GM18508 (cell line): ENCODE measurements around the gene CCR7.
"Not testable (repeated sequence)": the region's sequence is repeated elsewhere in the genome, so short reads cannot be mapped to it uniquely, and the experiment has no call there.

ENCODE experiments used
- ATAC-seq: cut with Tn5 transposase; IDR thresholded peaks from one replicate; pipeline ENCODE4 v1.9.1; 2021; ENCODE audit warnings: moderate number of reproducible peaks; ENCODE audit not compliant: insufficient read depth, unreplicated experiment

Gene CCR7

GRCh38 chr17:40597556-40598300 is 32.5 kb upstream of the CCR7 start:
- ATAC-seq: no peak

- no peak for ATAC-seq
These were observed 31.9 kb upstream of the CCR7 start for GRCh38 chr17:40597156-40597555.

GRCh38 chr17:40596261-40596919 is 31.1 kb upstream of the CCR7 start:
- ATAC-seq: no peak

GRCh38 chr17:40590742-40591141 is 25.5 kb upstream of the CCR7 start:
- ATAC-seq: no peak

- ATAC-seq: no peak
These were observed 23.3 kb upstream of the CCR7 start for GRCh38 chr17:40588552-40588951.

GRCh38 chr17:40586264-40586663 is 21.0 kb upstream of the CCR7 start:
- not testable (repeated sequence) for ATAC-seq

GRCh38 chr17:40584950-40585349 is 19.7 kb upstream of the CCR7 start:
- ATAC-seq: not testable (repeated sequence)

- ATAC-seq: peak; percentile 69
These were observed 17.1 kb upstream of the CCR7 start for GRCh38 chr17:40582328-40582901.

- ATAC-seq: no peak
These were observed 14.9 kb upstream of the CCR7 start for GRCh38 chr17:40580140-40580539.

GRCh38 chr17:40579471-40579870 is 14.2 kb upstream of the CCR7 start:
- ATAC-seq: no peak

GRCh38 chr17:40577611-40578065 is 12.4 kb upstream of the CCR7 start:
- ATAC-seq: no peak

- no peak for ATAC-seq
These were observed 11.0 kb upstream of the CCR7 start for GRCh38 chr17:40576113-40576740.

GRCh38 chr17:40574292-40574691 is 9.0 kb upstream of the CCR7 start:
- no peak for ATAC-seq

GRCh38 chr17:40572245-40572993 is 7.1 kb upstream of the CCR7 start:
- not testable (repeated sequence) for ATAC-seq

GRCh38 chr17:40568074-40568836 is 3.0 kb upstream of the CCR7 start:
- ATAC-seq: no peak

GRCh38 chr17:40567377-40567776 is 2.1 kb upstream of the CCR7 start:
- no peak for ATAC-seq

GRCh38 chr17:40565769-40566409 is 617 bp upstream of the CCR7 start:
- ATAC-seq: no peak

GRCh38 chr17:40564195-40564882 is 933 bp downstream of the CCR7 start:
- no peak for ATAC-seq
